AG04450 (cell line): ENCODE data around the gene PVALB. TPM values are rescaled to one million over a fixed set of nuclear protein-coding genes. Genes with fewer than 3 reads are reported as not detected.

Experiments
- CTCF ChIA-PET: fragments of 300-600, 350-600 bp; formaldehyde crosslinking; extraction: SDS; loops from one replicate; lab custom pipeline; 2022; ENCODE audit warnings: antibody characterized with exemption, inconsistent platforms; lab: Charles Lee
- POLR2A ChIA-PET: fragments of 350-600 bp; formaldehyde crosslinking; extraction: SDS; loops from one replicate; lab custom pipeline; 2021; ENCODE audit warnings: antibody characterized with exemption, inconsistent platforms; lab: Yijun Ruan, JAX
- DNase-seq: peaks from one replicate; pipeline ENCODE4 v3.0.0-alpha.2; 2011; ENCODE audit warnings: low read depth, low spot score
- H3K27ac ChIP-seq: one replicate; pipeline ENCODE4 v1.5.1; 2012; ENCODE audit warnings: low read depth, low read length, control low read depth
- H3K27me3 ChIP-seq: one replicate; pipeline ENCODE4 v1.6.0; 2012; ENCODE audit warnings: low read length; ENCODE audit not compliant: control insufficient read depth, insufficient read depth
- H3K4me3 ChIP-seq: 2 replicates; pipeline ENCODE4 v1.5.1; 2011; ENCODE audit warnings: mild to moderate bottlenecking, low read depth, low read length, control low read depth
- H3K9me3 ChIP-seq: 2 replicates; pipeline ENCODE4 v1.5.1; 2012; ENCODE audit warnings: low read length; ENCODE audit not compliant: control insufficient read depth, insufficient read depth
- CTCF ChIP-seq: IDR thresholded peaks from 2 replicates; pipeline ENCODE4 v1.5.1; 2011; ENCODE audit warnings: low read depth, low read length, control low read depth, inconsistent platforms
- polyA plus RNA-seq: library from polyadenylated mRNA; depleted of rRNA; stranded (reverse); fragments of >200 nt; gene quantifications from 2 replicates; pipeline ENCODE4 v1.2.3, GENCODE V29; 2011

The PVALB gene
- polyA plus RNA-seq, 1 experiment = not detected

DNA sequence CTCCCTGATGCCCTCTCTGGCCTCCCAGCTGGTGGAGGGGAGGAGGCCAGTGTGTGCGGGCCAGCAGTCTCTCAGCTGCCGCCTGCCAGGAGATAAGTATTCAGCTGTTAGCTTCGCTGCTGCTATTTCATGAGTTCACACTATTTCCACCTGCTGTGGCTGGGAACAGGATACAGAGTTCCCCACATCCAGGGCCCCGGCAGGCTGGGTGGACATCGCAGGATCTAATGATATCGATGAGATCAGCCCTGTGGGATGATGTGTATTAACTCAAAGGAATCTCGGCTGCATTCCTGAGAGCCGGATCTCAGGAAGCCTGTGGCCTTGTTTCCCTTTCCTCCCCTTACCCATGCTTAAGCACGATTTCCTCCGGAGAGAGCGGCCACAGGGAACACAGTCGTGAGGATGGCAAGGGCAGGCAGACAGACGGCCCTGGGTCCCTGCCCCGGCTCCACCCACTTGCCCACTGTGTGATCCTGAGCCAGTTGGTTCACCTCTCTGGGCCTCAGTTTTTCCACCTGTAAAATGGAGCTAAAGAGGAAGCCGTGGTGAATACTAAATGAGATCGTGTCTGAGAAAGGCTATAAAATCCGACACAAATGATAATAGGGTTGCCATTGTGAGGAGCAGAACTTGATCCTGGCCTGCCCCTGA, 6.5 kb upstream of the PVALB start:
- DNase-seq = no peak

DNA sequence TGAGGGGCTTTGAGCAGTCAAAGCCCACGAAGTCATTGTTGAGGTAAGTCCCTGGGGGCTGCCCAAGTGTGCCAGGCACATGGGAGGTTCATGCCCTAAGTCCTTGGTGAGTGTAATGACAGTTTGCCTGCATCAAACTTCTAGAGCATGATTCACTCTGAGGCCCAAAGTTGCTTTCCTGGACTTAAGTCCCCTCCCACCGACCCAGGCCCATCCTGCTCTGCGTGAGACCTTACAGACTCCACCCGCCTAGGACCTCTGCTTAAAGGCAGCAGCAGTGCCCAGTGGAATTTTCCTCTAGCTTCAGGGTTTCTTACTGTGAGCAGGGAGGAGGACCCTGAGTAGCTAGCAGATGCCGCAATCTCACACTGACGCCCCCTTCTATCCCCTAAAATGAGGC, 5.7 kb upstream of the PVALB start:
- POLR2A ChIA-PET = no interaction called here
- H3K9me3 ChIP-seq = no peaks in the 10 kb centered on the region
- no peak overlapping the region for H3K27ac ChIP-seq
- TF ChIP-seq CTCF = no peak
- CTCF ChIA-PET = interaction anchor here (1.2 kb wide), 1 partner anchor 33 kb away, joined by 3 read pairs; no protein-coding TSS in a partner anchor
- no peak overlapping the region for H3K4me3 ChIP-seq
- DNase-seq = no peak
- H3K27me3 ChIP-seq = peaks cover 38% of the 10 kb centered on the region

More for the DNA sequence above, 6.5 kb upstream of the PVALB start:
- TF ChIP-seq CTCF = no peak
- Histone ChIP-seq H3K27me3 (peaks cover 31% of the 10 kb centered on the region), H3K9me3 (no peaks in the 10 kb centered on the region), H3K27ac (no peak overlapping the region), H3K4me3 (no peak overlapping the region)
- CTCF ChIA-PET = interaction anchor here (1.2 kb wide), 1 partner anchor 33 kb away, joined by 3 read pairs; no protein-coding TSS in a partner anchor
- POLR2A ChIA-PET = interaction anchor here (0.5 kb wide), 1 partner anchor 14 kb away, joined by 3 read pairs; no protein-coding TSS in a partner anchor

DNA sequence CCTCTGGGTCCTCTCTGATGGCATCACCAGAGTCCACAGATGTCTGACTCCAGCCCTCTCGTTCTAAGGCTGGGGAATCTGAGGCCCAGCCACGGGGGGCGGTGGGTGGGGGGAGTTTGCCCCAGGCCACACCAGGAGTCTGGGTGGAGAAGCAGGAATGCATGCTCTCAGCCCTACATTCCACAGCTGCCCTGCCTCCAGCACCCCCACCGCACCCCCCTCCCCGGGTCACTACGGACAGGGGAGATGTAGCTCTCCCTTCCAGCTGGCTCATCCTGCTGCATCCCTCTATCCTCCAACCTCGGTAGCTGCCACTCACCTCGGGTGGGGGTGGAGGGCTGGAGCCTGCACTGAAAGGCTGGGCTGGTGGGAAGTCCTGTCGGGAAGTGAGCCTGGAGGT, 2.3 kb upstream of the PVALB start:
- H3K4me3 ChIP-seq = no peak overlapping the region
- ChIA-PET CTCF (interaction anchor here (0.6 kb wide), 1 partner anchor 27 kb away, joined by 4 read pairs; no protein-coding TSS in a partner anchor), POLR2A (no interaction called here)
- no peak overlapping the region for H3K27ac ChIP-seq
- H3K27me3 ChIP-seq = peaks cover 65% of the 10 kb centered on the region
- TF ChIP-seq CTCF = no peak
- DNase-seq = no peak
- H3K9me3 ChIP-seq = no peaks in the 10 kb centered on the region

- Histone ChIP-seq H3K27ac (no peak overlapping the region), H3K9me3 (no peaks in the 10 kb centered on the region), H3K27me3 (peaks cover 72% of the 10 kb centered on the region), H3K4me3 (no peak overlapping the region)
- DNase-seq = no peak
- ChIA-PET POLR2A (no interaction called here), CTCF (interaction anchor here (1.4 kb wide), 1 partner anchor 38 kb away, joined by 5 read pairs; no protein-coding TSS in a partner anchor)
- TF ChIP-seq CTCF = no peak
Observed at GRCh38 chr22:36818010-36818642, 1.3 kb upstream of the PVALB start.

DNA sequence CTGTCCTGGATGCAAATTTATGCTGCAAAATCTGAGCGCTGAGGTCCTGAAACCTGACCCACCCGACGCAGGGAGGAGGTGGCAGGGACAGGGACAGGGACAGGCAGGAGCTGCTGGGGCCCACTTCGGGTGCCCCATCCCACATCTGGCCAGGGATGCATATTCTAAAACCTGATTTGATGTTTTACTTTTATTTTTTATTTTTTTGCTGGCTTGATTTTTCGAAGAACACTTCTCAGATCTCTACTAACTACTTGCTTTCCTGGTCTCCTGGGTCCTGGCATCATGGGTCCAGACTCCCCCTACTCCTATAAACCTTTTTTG, 652 bp upstream of the PVALB start:
- no peak for DNase-seq
- Histone ChIP-seq H3K4me3 (no peak overlapping the region), H3K9me3 (no peaks in the 10 kb centered on the region), H3K27ac (no peak overlapping the region), H3K27me3 (peaks cover 71% of the 10 kb centered on the region)
- TF ChIP-seq CTCF = no peak
- ChIA-PET CTCF (interaction anchor here (1.4 kb wide), 1 partner anchor 39 kb away, joined by 5 read pairs; no protein-coding TSS in a partner anchor), POLR2A (no interaction called here)
